HG03045 (cell line): ENCODE results near the gene SORBS1.

Experiments used
- ATAC-seq: cut with Tn5 transposase; IDR thresholded peaks from one replicate; pipeline ENCODE4 v1.9.1; 2021; ENCODE audit warnings: mild to moderate bottlenecking, moderate library complexity; ENCODE audit not compliant: unreplicated experiment

Gene SORBS1

GRCh38 chr10:95566136-95566535, 5.0 kb upstream of the SORBS1 start:
- ATAC-seq = no peak

- no peak for ATAC-seq
These were observed 4.2 kb upstream of the SORBS1 start for GRCh38 chr10:95565336-95565735.

GRCh38 chr10:95564291-95564690, 3.1 kb upstream of the SORBS1 start:
- ATAC-seq = no peak

- no peak for ATAC-seq
These were observed 1.3 kb upstream of the SORBS1 start for GRCh38 chr10:95562341-95562965.

- ATAC-seq = no peak
These were observed 650 bp upstream of the SORBS1 start for GRCh38 chr10:95561864-95562177.

- no peak for ATAC-seq
These were observed 644 bp downstream of the SORBS1 start for GRCh38 chr10:95560278-95561176.

GRCh38 chr10:95559896-95560277, 1.3 kb downstream of the SORBS1 start:
- ATAC-seq = no peak

- no peak for ATAC-seq
These were observed 1.7 kb downstream of the SORBS1 start for GRCh38 chr10:95559471-95559870.

GRCh38 chr10:95558593-95559320, 2.4 kb downstream of the SORBS1 start:
- ATAC-seq = no peak

- ATAC-seq = no peak
These were observed 4.0 kb downstream of the SORBS1 start for GRCh38 chr10:95556994-95557767.

- no peak for ATAC-seq
These were observed 7.5 kb downstream of the SORBS1 start for GRCh38 chr10:95553674-95554073.

GRCh38 chr10:95552679-95553342, 8.4 kb downstream of the SORBS1 start:
- ATAC-seq = no peak

- ATAC-seq = no peak
These were observed 11.0 kb downstream of the SORBS1 start for GRCh38 chr10:95550073-95550672.

GRCh38 chr10:95547791-95548435, 13.3 kb downstream of the SORBS1 start:
- ATAC-seq = no peak

GRCh38 chr10:95547197-95547596, 14.0 kb downstream of the SORBS1 start:
- no peak for ATAC-seq

- no peak for ATAC-seq
These were observed 15.2 kb downstream of the SORBS1 start for GRCh38 chr10:95545981-95546380.

- no peak for ATAC-seq
These were observed 16.2 kb downstream of the SORBS1 start for GRCh38 chr10:95544783-95545500.

GRCh38 chr10:95543459-95543858, 17.7 kb downstream of the SORBS1 start:
- no peak for ATAC-seq

- no peak for ATAC-seq
These were observed 18.4 kb downstream of the SORBS1 start for GRCh38 chr10:95542761-95543160.
